GM12801 (cell line): ENCODE measurements around the gene MYNN.

ENCODE experiments used
- CTCF ChIP-seq: IDR thresholded peaks from one replicate; pipeline ENCODE4 v1.5.1; 2011; ENCODE audit warnings: control low read depth; ENCODE audit not compliant: insufficient read length; ENCODE audit errors: extremely low read depth

Gene MYNN

GRCh38 chr3:169769287-169770181 lies 3.7 kb upstream of the MYNN start, which contains the start of gene ACTRT3:
TSS of gene ACTRT3 (minus strand) at chr3:169769561. CDS start at chr3:169769520, 41 bp downstream.
- no peak for TF ChIP-seq CTCF

GRCh38 chr3:169771497-169772304 lies 1.5 kb upstream of the MYNN start:
- no peak for TF ChIP-seq CTCF

- no peak for TF ChIP-seq CTCF
These were observed 795 bp upstream of the MYNN start for GRCh38 chr3:169772305-169772896.

- no peak for TF ChIP-seq CTCF
These were observed 990 bp downstream of the MYNN start for GRCh38 chr3:169774186-169774585.

- no peak for TF ChIP-seq CTCF
These were observed 4.6 kb downstream of the MYNN start for GRCh38 chr3:169777822-169778221.

- no peak for TF ChIP-seq CTCF
These were observed 7.5 kb downstream of the MYNN start for GRCh38 chr3:169780742-169781141.
